NCI-H128 (cell line): ENCODE measurements around the gene AQP9.

Experiments
- DNase-seq: peaks from one replicate; lab custom pipeline; 2025; ENCODE audit not compliant: unreplicated experiment; lab: John Stamatoyannopoulos, UW

AQP9 gene

DNA sequence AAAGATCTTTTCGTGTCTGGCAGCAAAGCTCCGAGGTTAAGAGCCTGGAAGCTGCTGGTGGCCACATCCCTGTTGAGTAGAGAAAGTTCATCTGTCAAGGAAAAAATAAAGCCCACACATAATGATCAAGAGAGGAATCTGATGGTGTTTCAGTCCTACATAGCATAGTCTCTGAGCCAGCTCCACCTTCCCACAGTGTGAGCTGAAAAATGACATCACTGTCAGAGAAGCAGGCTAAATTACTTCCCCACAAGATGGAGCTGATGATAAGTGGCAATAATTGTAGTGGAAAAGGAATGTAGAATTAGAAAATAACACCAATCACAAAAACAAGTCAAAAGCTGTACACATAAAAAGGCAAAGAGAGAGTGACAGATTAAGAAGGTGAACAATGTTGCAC is 84.5 kb downstream of the AQP9 start:
- no peak for DNase-seq

DNA sequence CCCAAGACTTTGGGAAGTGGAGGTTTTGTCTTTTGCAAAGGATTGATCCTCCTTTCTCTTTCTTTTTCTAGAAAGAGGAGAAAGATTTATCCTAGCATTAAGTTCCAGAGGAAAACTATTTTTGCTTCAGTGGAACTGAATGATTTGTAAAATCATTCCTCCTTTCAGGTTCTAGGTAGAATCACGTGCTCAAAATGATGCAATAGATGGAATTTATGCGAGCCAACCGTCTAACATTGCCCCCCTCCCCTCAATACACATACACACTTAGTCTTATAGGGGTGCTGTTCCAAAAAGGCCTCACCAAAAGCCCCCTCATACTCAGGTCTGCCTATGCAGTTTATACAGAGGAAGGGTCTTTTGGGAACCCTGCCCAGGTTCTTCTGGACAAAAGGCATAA is 85.3 kb downstream of the AQP9 start:
- DNase-seq: no peak

DNA sequence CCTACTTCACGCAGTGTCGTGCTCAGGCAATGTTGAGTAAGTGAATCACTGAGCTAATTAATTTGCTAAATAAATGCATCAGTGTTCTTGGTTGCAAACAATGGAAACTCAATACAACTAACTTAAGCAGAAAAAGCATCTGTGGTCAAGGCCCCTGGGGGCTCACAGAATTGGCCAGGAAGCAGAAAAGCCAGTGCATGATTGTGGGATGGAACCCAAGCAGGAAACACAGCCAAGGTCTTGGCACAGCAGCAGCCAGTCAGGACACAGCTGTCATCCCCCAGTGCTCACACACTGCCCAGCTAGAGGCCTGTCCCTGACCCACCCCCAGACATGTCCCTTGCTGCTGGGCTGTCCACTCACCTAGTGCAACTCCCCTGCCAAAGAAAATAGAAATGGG is 85.9 kb downstream of the AQP9 start:
- DNase-seq: no peak

DNA sequence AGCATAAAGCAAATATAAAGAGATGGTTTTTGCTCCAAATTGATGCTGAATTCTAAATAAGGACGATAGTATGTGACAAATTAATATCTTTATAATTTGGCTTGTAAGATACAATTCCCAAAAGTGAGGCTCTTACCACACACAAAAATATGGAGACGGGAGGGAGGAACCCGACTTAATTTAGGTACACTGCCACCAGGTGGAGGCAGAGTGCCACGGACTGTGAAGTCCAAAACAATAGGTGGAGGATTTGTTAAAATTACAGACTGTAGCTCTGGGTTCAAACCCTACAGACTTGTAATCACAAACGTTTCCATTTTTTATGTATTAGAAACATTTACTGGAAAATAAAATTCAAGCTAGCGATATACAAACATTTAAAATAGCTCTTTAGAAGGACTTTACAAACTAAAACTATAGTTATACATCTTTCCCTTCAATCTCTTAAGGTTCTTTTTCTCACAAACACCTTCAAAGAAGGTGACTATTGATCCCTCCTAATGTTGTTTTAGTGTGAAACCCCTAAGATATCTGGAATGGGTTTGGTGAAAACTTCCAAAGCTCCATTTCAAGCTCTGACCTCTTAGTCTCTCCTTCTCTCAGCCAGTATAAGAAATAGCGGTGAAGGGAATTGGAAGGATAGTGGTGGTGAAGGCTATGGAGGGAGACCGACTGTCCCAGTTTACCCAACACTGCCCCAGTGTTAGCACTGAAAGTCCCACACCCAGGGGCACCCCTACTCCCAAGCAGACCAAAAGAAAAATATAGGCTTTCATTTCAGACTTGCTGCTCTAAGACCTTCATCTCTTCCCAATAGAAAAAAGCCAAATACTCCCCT is 89.7 kb downstream of the AQP9 start:
- DNase-seq: peak; percentile 46

DNA sequence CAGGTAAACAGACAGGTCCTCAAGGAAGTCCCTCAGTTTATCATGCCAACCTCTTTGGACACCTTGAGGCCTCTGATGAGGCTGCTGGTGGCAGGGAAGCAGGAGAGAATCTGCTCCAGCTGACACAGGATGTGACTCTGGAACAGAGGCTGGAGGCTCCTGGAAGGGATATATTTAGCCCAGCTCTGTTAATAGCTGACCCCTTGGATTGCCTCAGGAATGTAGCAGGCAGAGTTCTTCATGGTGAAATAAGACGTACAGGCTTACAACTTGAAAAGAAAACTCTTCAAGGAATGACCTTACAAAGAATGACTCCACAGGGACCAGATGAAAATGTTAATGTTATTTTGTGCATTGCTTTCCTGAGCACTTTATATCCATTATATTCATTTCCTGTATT is 90.5 kb downstream of the AQP9 start:
- no peak for DNase-seq

DNA sequence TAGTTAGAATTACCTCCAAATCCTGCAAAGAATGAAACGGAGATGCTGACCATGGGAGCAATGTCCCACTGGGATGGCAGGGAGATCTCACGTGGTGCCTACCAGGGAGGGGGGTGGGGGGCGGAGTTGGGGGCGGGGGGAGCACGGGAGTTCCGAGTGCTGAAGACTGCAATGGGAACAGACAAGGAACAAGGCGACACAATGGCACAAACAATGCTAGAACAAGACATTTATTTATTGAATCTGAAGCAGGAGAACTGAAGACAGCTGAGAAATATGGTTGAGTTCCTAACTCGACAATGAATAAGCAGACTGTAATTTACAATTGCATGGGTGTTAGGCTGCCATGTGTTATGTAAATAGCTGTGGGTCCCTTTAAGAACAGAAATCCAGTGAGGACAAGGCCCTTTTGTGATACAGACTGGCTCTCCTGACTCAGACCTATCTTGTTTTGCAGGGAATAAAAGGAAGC is 91.2 kb downstream of the AQP9 start:
- DNase-seq: no peak

DNA sequence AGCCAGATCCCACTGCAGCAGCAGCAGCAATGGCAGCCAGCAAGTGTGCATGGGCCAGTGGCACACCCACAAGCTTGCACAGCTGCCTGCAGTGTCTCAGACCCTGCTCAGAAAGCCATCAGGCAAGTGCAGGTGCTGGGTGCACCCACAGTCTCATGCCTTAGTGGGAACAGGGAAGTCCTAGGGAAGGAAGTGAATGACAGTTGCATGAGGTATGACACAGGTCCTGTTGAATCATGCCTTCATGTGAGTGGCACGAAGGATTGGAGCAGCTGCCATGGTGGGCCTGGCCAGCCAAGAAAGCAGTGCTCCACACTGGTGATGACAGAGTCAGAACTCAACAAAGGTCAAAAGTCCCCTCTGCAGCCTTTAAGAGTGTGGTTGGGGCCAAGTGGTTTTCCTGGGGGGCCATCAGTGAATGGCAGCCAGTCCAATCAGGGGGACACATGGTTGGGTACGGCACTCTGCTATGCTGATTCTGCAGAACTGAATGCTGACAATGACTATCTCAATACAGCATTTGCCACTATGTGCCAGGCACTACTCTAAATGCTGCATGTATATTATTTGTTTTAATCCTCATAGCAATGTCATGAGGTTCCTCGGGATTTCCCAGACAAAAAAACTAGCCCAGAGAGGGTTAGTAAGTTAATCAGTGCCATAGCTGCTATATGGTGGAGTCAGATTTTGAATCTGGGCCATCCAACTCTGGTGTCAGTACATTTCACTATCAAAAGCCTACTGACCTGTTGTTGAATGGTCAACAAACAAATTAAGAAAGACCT is 94.3 kb downstream of the AQP9 start:
- no peak for DNase-seq

DNA sequence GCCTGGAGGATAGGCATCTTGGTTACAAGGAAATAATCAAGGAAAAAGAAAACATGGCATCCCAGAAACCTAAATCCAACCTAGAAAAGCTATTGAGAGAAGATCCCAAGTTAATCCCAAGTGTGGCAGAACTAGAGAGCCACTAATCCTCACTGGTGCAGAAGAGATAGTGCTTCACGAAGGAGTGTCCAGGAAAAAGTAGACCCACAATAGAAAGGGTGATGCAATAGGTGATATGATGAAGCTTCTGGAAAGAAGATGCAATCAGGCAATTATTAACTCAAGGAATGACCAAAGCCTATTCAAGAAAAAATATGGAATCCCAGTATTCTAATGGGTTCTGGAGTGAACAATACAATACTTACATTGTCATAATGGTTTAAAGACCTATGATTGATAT is 95.2 kb downstream of the AQP9 start:
- no peak for DNase-seq
